Measurements from ENCODE around the gene DNAH6. TPM values are rescaled to one million over a fixed set of nuclear protein-coding genes. Genes with fewer than 3 reads are reported as not detected.

DNAH6 gene
- total RNA-seq, 1 experiment from 2014 or later, result not detected

GRCh38 chr2:84694088-84694622 is 177.9 kb downstream of the DNAH6 start:
- DNase-seq, result no peak
- no peaks in the 10 kb centered on the region for H4K20me1 ChIP-seq (ENCODE audit: low read length)
- H3K27me3 ChIP-seq (ENCODE audit: low read length), result peaks cover 81% of the 10 kb centered on the region
- no peak overlapping the region for H2AFZ ChIP-seq (ENCODE audit: low read length)
- intact Hi-C loops (cut with micrococcal nuclease), result no loop called here
- no TSS peak for BruUV-seq (replicated peaks)
- H3K4me2 ChIP-seq (ENCODE audit: low read length), result no peak overlapping the region
- no peaks in the 10 kb centered on the region for H3K9me2 ChIP-seq (replicated peaks; ENCODE audit: low read length)
- H3K4me3 ChIP-seq (ENCODE audit: low read length), result no peak overlapping the region
- ChIA-PET CTCF (no interaction called here), POLR2A (ENCODE audit: unreplicated experiment) (no interaction called here)
- H3K9me3 ChIP-seq (ENCODE audit: low read length), result no peaks in the 10 kb centered on the region
- ATAC-seq, result no peak
- H3K36me3 ChIP-seq (ENCODE audit: low read depth, low read length), result no peaks in the 10 kb centered on the region
- no peaks in the 10 kb centered on the region for H3K79me2 ChIP-seq (ENCODE audit: low read length)
- no peak overlapping the region for H3K9ac ChIP-seq (ENCODE audit: low read length)
- H3F3A ChIP-seq (ENCODE audit: low read length, unreplicated experiment), result no peaks in the 10 kb centered on the region
- no peaks in the 10 kb centered on the region for H3K4me1 ChIP-seq (ENCODE audit: insufficient read depth, low read length)
- H3K27ac ChIP-seq (ENCODE audit: low read length), result no peak overlapping the region
- TF ChIP-seq EZH2 (IDR thresholded peaks at IDR 0.05; ENCODE audit: low read length, unreplicated experiment) (no peak), CTCF (conservative IDR thresholded peaks at IDR 0.05; ENCODE audit: low read depth, low read length) (no peak), EZH2phosphoT487 (IDR thresholded peaks at IDR 0.05; ENCODE audit: borderline replicate concordance, low read length) (no peak)

- H3K36me3 ChIP-seq (ENCODE audit: low read depth, low read length), result no peaks in the 10 kb centered on the region
- H3F3A ChIP-seq (ENCODE audit: low read length, unreplicated experiment), result no peaks in the 10 kb centered on the region
- no TSS peak for BruUV-seq (replicated peaks)
- DNase-seq, result peak; percentile 37
- ChIA-PET CTCF (no interaction called here), POLR2A (ENCODE audit: unreplicated experiment) (no interaction called here)
- H4K20me1 ChIP-seq (ENCODE audit: low read length), result no peaks in the 10 kb centered on the region
- intact Hi-C loops (cut with micrococcal nuclease), result no loop called here
- H2AFZ ChIP-seq (ENCODE audit: low read length), result no peak overlapping the region
- H3K9me3 ChIP-seq (ENCODE audit: low read length), result no peaks in the 10 kb centered on the region
- no peaks in the 10 kb centered on the region for H3K9me2 ChIP-seq (replicated peaks; ENCODE audit: low read length)
- no peak overlapping the region for H3K4me3 ChIP-seq (ENCODE audit: low read length)
- H3K4me2 ChIP-seq (ENCODE audit: low read length), result no peak overlapping the region
- TF ChIP-seq CTCF (conservative IDR thresholded peaks at IDR 0.05; ENCODE audit: low read depth, low read length) (no peak), EZH2 (IDR thresholded peaks at IDR 0.05; ENCODE audit: low read length, unreplicated experiment) (no peak), EZH2phosphoT487 (IDR thresholded peaks at IDR 0.05; ENCODE audit: borderline replicate concordance, low read length) (no peak)
- peak; percentile 13; the same call in 1 of the 2 replicates for ATAC-seq
- H3K79me2 ChIP-seq (ENCODE audit: low read length), result no peaks in the 10 kb centered on the region
- H3K27me3 ChIP-seq (ENCODE audit: low read length), result peaks cover 50% of the 10 kb centered on the region
- H3K4me1 ChIP-seq (ENCODE audit: insufficient read depth, low read length), result no peaks in the 10 kb centered on the region
- no peak overlapping the region for H3K9ac ChIP-seq (ENCODE audit: low read length)
- H3K27ac ChIP-seq (ENCODE audit: low read length), result no peak overlapping the region
These were observed 181.6 kb downstream of the DNAH6 start for GRCh38 chr2:84697895-84698294.

GRCh38 chr2:84700006-84700405 is 183.7 kb downstream of the DNAH6 start:
- POLR2A ChIA-PET (ENCODE audit: unreplicated experiment), result no interaction called here
- intact Hi-C loops (cut with micrococcal nuclease), result no loop called here

More at GRCh38 chr2:84700006-84700405, 183.7 kb downstream of the DNAH6 start:
- DNase-seq, result no peak
- Histone ChIP-seq H3K4me3 (ENCODE audit: low read length) (no peak overlapping the region), H3K9me2 (replicated peaks; ENCODE audit: low read length) (no peaks in the 10 kb centered on the region), H3F3A (ENCODE audit: low read length, unreplicated experiment) (no peaks in the 10 kb centered on the region), H2AFZ (ENCODE audit: low read length) (no peak overlapping the region), H3K79me2 (ENCODE audit: low read length) (no peaks in the 10 kb centered on the region), H3K4me1 (ENCODE audit: insufficient read depth, low read length) (no peaks in the 10 kb centered on the region), H3K27ac (ENCODE audit: low read length) (no peak overlapping the region), H3K9me3 (ENCODE audit: low read length) (no peaks in the 10 kb centered on the region), H4K20me1 (ENCODE audit: low read length) (no peaks in the 10 kb centered on the region), H3K4me2 (ENCODE audit: low read length) (no peak overlapping the region), H3K36me3 (ENCODE audit: low read depth, low read length) (no peaks in the 10 kb centered on the region), H3K27me3 (ENCODE audit: low read length) (peaks cover 33% of the 10 kb centered on the region), H3K9ac (ENCODE audit: low read length) (no peak overlapping the region)
- no TSS peak for BruUV-seq (replicated peaks)
- CTCF ChIA-PET, result no interaction called here
- TF ChIP-seq CTCF (conservative IDR thresholded peaks at IDR 0.05; ENCODE audit: low read depth, low read length), result no peak
- TF ChIP-seq EZH2phosphoT487 (IDR thresholded peaks at IDR 0.05; ENCODE audit: borderline replicate concordance, low read length), result no peak
- no peak for TF ChIP-seq EZH2 (IDR thresholded peaks at IDR 0.05; ENCODE audit: low read length, unreplicated experiment)
- no peak for ATAC-seq
